ENCODE measurements around the gene ARHGAP26.

ARHGAP26 gene

DNA sequence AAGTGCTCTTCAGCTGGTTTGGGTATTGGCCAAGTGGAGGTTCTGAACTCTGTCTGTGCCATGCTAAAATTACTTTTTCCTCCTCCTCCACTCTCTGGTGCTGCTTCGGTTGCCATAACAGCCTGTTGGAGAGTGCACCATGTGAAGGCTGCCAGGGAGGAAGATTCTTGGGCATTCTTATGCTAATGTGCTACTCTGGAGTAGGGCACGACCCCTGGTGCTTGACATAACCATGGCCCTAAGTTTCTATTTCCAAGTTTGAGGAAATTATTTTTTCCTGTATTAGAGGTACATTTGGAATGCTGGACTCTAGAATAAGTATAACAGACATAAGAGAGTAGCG, 111.6 kb downstream of the ARHGAP26 start:
- peaks cover 0 to 13% of the 10 kb centered on the region in 2 donors for H3K4me1 ChIP-seq (ENCODE audit: control insufficient read depth in 1 of 2, insufficient read depth in 2 of 2, low read length in 2 of 2)
- no peak overlapping the region for H3K4me3 ChIP-seq (ENCODE audit: low read depth in 1 of 2, low read length in 2 of 2)
- H3K27me3 ChIP-seq (ENCODE audit: control insufficient read depth in 1 of 2, insufficient read depth in 2 of 2, low read length in 2 of 2) = no peaks in the 10 kb centered on the region
- H3K36me3 ChIP-seq (ENCODE audit: control insufficient read depth in 1 of 2, insufficient read depth in 2 of 2, low read length in 2 of 2) = peaks cover 0 to 16% of the 10 kb centered on the region in 2 donors
- H3K9me3 ChIP-seq (ENCODE audit: control insufficient read depth in 1 of 2, low read length in 2 of 2) = no peaks in the 10 kb centered on the region
- H3K27ac ChIP-seq (ENCODE audit: low read depth, low read length) = no peak overlapping the region
- no peak overlapping the region for H3K9ac ChIP-seq (ENCODE audit: low read depth in 1 of 2, low read length in 2 of 2)

DNA sequence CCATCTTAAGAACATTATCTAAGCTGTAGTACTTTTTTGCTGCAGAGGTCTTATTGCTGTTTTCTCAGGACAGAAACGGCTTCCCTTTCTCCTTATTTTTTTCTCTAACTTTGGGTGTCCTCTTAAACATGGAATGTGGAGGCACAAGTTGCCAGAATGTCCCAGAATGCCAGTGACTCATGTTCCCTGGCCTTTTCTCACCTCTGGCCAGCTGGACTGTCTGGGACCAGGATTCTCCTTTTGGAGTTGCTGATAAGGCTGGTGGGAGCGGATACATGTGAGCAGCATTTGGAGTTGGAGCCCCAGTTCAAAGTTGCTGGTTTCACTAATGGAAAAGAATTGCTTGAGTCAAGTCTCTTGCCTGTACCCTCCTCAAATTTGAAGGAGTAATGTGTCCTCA, 112.8 kb downstream of the ARHGAP26 start:
- Histone ChIP-seq H3K9ac (ENCODE audit: low read depth in 1 of 2, low read length in 2 of 2) (no peak overlapping the region), H3K27ac (ENCODE audit: low read depth, low read length) (no peak overlapping the region), H3K4me3 (ENCODE audit: low read depth in 1 of 2, low read length in 2 of 2) (no peak overlapping the region), H3K9me3 (ENCODE audit: control insufficient read depth in 1 of 2, low read length in 2 of 2) (no peaks in the 10 kb centered on the region), H3K27me3 (ENCODE audit: control insufficient read depth in 1 of 2, insufficient read depth in 2 of 2, low read length in 2 of 2) (no peaks in the 10 kb centered on the region), H3K4me1 (ENCODE audit: control insufficient read depth in 1 of 2, insufficient read depth in 2 of 2, low read length in 2 of 2) (peaks cover 0 to 8% of the 10 kb centered on the region in 2 donors), H3K36me3 (ENCODE audit: control insufficient read depth in 1 of 2, insufficient read depth in 2 of 2, low read length in 2 of 2) (peaks cover 0 to 16% of the 10 kb centered on the region in 2 donors)

- Histone ChIP-seq H3K36me3 (ENCODE audit: control insufficient read depth in 1 of 2, insufficient read depth in 2 of 2, low read length in 2 of 2) (peaks cover 0 to 16% of the 10 kb centered on the region in 2 donors), H3K9ac (ENCODE audit: low read depth in 1 of 2, low read length in 2 of 2) (no peak overlapping the region), H3K4me3 (ENCODE audit: low read depth in 1 of 2, low read length in 2 of 2) (no peak overlapping the region), H3K27me3 (ENCODE audit: control insufficient read depth in 1 of 2, insufficient read depth in 2 of 2, low read length in 2 of 2) (no peaks in the 10 kb centered on the region), H3K9me3 (ENCODE audit: control insufficient read depth in 1 of 2, low read length in 2 of 2) (no peaks in the 10 kb centered on the region), H3K27ac (ENCODE audit: low read depth, low read length) (no peak overlapping the region), H3K4me1 (ENCODE audit: control insufficient read depth in 1 of 2, insufficient read depth in 2 of 2, low read length in 2 of 2) (peaks cover 0 to 8% of the 10 kb centered on the region in 2 donors)
Observed at GRCh38 chr5:142883438-142883837, 113.3 kb downstream of the ARHGAP26 start.

DNA sequence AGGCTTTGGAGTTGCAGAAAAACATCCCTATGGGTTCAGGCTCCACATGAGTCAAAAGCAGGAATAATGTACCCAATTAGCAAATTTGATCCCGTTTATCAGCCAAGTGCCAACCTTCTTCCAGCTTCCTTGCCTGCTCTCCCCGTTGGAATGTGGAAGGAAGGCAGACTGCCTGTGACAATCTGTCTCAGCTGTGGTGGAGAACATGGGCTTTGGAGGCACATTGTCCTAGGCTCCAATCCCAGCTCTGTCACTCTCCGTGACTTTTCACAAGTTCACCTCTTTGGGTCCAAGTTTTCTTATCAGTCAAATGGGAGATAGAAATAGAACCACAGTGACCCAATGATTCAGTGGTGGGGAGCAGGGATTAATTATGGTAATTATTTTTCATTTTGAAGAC, 113.9 kb downstream of the ARHGAP26 start:
- Histone ChIP-seq H3K36me3 (ENCODE audit: control insufficient read depth in 1 of 2, insufficient read depth in 2 of 2, low read length in 2 of 2) (peaks cover 0 to 16% of the 10 kb centered on the region in 2 donors), H3K27ac (ENCODE audit: low read depth, low read length) (no peak overlapping the region), H3K9ac (ENCODE audit: low read depth in 1 of 2, low read length in 2 of 2) (no peak overlapping the region), H3K27me3 (ENCODE audit: control insufficient read depth in 1 of 2, insufficient read depth in 2 of 2, low read length in 2 of 2) (no peaks in the 10 kb centered on the region), H3K4me1 (ENCODE audit: control insufficient read depth in 1 of 2, insufficient read depth in 2 of 2, low read length in 2 of 2) (peaks cover 0 to 8% of the 10 kb centered on the region in 2 donors), H3K4me3 (ENCODE audit: low read depth in 1 of 2, low read length in 2 of 2) (no peak overlapping the region), H3K9me3 (ENCODE audit: control insufficient read depth in 1 of 2, low read length in 2 of 2) (no peaks in the 10 kb centered on the region)

- no peaks in the 10 kb centered on the region for H3K27me3 ChIP-seq (ENCODE audit: control insufficient read depth in 1 of 2, insufficient read depth in 2 of 2, low read length in 2 of 2)
- H3K4me3 ChIP-seq (ENCODE audit: low read depth in 1 of 2, low read length in 2 of 2) = no peak overlapping the region
- no peak overlapping the region for H3K9ac ChIP-seq (ENCODE audit: low read depth in 1 of 2, low read length in 2 of 2)
- no peaks in the 10 kb centered on the region for H3K9me3 ChIP-seq (ENCODE audit: control insufficient read depth in 1 of 2, low read length in 2 of 2)
- H3K4me1 ChIP-seq (ENCODE audit: control insufficient read depth in 1 of 2, insufficient read depth in 2 of 2, low read length in 2 of 2) = peaks cover 0 to 5% of the 10 kb centered on the region in 2 donors
- H3K36me3 ChIP-seq (ENCODE audit: control insufficient read depth in 1 of 2, insufficient read depth in 2 of 2, low read length in 2 of 2) = peaks cover 0 to 12% of the 10 kb centered on the region in 2 donors
- no peak overlapping the region for H3K27ac ChIP-seq (ENCODE audit: low read depth, low read length)
Observed at GRCh38 chr5:142886211-142886610, 116.0 kb downstream of the ARHGAP26 start.

DNA sequence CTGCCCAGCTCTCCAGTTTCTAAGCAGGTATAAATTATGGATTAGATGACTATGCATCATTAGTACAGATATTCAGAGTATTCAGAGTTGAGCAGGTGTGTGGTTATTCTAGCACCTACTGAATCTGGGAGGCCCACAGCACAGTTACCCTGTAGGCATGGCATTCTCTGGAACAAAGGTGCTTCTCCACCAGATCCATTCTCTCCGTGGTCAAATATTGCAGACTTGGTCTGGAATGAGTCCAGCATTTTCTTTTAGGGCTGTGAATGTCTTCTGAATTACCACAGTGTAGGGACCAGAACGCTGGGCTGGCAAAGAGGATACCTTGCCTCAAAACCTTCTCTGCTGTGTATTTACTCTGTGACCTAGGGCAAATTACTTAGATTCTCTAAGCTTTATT, 116.8 kb downstream of the ARHGAP26 start:
- Histone ChIP-seq H3K9ac (ENCODE audit: low read depth in 1 of 2, low read length in 2 of 2) (no peak overlapping the region), H3K4me1 (ENCODE audit: control insufficient read depth in 1 of 2, insufficient read depth in 2 of 2, low read length in 2 of 2) (peaks cover 0 to 5% of the 10 kb centered on the region in 2 donors), H3K9me3 (ENCODE audit: control insufficient read depth in 1 of 2, low read length in 2 of 2) (no peaks in the 10 kb centered on the region), H3K27me3 (ENCODE audit: control insufficient read depth in 1 of 2, insufficient read depth in 2 of 2, low read length in 2 of 2) (no peaks in the 10 kb centered on the region), H3K36me3 (ENCODE audit: control insufficient read depth in 1 of 2, insufficient read depth in 2 of 2, low read length in 2 of 2) (peaks cover 0 to 6% of the 10 kb centered on the region in 2 donors), H3K4me3 (ENCODE audit: low read depth in 1 of 2, low read length in 2 of 2) (no peak overlapping the region), H3K27ac (ENCODE audit: low read depth, low read length) (no peak overlapping the region)

DNA sequence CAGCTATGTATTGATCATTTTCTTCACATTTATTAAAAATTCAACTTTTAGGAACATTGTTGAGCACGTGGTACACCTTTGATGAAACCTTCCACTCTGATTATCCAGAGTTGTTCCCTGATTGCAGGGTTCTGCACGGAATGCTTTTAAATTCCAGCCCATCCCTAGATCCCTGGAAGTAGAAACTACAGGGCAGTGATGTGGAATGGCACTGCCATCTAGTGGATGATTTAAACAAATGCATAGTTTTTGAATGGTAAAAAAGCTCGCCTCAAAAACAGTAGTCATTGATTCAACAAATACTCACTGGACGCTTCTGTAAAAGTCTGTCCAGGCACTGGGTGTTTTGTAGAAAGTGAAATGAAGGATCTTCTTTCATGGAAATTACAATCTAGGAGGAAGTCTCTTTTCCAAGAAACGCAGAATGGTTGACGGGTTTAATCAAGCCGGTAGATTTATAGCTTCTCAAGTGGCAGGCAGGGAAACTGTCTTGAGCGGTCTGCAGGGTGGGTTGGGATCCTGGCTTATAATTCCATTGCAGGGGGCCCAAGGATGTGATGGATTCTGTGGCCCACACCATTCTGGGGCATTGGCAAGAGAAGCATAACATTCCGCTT, 118.4 kb downstream of the ARHGAP26 start:
- Histone ChIP-seq H3K36me3 (ENCODE audit: control insufficient read depth in 1 of 2, insufficient read depth in 2 of 2, low read length in 2 of 2) (no peaks in the 10 kb centered on the region), H3K4me1 (ENCODE audit: control insufficient read depth in 1 of 2, insufficient read depth in 2 of 2, low read length in 2 of 2) (peaks cover 0 to 5% of the 10 kb centered on the region in 2 donors), H3K9ac (ENCODE audit: low read depth in 1 of 2, low read length in 2 of 2) (no peak overlapping the region), H3K27me3 (ENCODE audit: control insufficient read depth in 1 of 2, insufficient read depth in 2 of 2, low read length in 2 of 2) (no peaks in the 10 kb centered on the region), H3K9me3 (ENCODE audit: control insufficient read depth in 1 of 2, low read length in 2 of 2) (no peaks in the 10 kb centered on the region), H3K27ac (ENCODE audit: low read depth, low read length) (no peak overlapping the region), H3K4me3 (ENCODE audit: low read depth in 1 of 2, low read length in 2 of 2) (no peak overlapping the region)

DNA sequence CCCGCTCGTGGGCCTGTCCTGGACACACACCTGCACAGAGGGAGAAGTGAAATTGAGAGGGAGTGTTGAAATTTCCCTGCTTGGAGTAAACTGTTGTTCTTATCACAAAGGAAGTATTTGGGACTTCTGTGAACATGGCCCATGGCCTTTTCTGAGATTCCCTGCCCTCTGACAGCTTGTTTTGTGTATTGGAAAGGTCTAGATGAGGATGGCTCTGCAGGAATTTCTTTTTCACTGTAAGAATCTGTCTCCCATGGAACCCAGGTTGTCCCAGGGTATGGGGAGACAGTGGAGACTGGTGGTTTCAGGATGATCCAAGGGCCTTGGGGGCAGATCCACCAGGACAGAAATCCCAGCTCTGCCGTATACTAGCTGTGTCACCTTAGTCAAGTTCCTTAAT, 121.8 kb downstream of the ARHGAP26 start:
- Histone ChIP-seq H3K9ac (ENCODE audit: low read depth in 1 of 2, low read length in 2 of 2) (no peak overlapping the region), H3K27ac (ENCODE audit: low read depth, low read length) (no peak overlapping the region), H3K9me3 (ENCODE audit: control insufficient read depth in 1 of 2, low read length in 2 of 2) (no peaks in the 10 kb centered on the region), H3K4me1 (ENCODE audit: control insufficient read depth in 1 of 2, insufficient read depth in 2 of 2, low read length in 2 of 2) (peaks cover 0 to 7% of the 10 kb centered on the region in 2 donors), H3K27me3 (ENCODE audit: control insufficient read depth in 1 of 2, insufficient read depth in 2 of 2, low read length in 2 of 2) (no peaks in the 10 kb centered on the region), H3K36me3 (ENCODE audit: control insufficient read depth in 1 of 2, insufficient read depth in 2 of 2, low read length in 2 of 2) (peaks cover 0 to 14% of the 10 kb centered on the region in 2 donors), H3K4me3 (ENCODE audit: low read depth in 1 of 2, low read length in 2 of 2) (no peak overlapping the region)

DNA sequence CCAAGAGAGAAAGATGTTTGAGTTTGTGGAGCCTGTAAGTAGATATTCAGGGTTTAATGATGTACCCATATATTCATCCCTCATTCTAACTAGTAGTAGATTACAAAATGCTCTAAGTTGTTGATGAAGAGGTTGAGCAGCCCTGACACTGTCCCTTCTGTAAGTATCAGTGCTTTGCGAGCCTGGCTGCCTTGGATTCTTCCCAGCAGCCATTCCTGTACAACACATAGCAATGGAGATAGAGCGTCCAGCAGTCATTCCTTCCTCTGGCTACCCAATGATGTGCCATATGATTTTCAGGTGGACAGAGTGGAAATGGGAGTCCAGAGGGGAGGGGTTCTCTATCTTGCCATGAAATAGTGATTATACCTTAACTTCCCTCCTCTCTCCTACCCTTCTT, 124.1 kb downstream of the ARHGAP26 start:
- H3K27ac ChIP-seq (ENCODE audit: low read depth, low read length) = no peak overlapping the region
- H3K9ac ChIP-seq (ENCODE audit: low read depth in 1 of 2, low read length in 2 of 2) = no peak overlapping the region

DNA sequence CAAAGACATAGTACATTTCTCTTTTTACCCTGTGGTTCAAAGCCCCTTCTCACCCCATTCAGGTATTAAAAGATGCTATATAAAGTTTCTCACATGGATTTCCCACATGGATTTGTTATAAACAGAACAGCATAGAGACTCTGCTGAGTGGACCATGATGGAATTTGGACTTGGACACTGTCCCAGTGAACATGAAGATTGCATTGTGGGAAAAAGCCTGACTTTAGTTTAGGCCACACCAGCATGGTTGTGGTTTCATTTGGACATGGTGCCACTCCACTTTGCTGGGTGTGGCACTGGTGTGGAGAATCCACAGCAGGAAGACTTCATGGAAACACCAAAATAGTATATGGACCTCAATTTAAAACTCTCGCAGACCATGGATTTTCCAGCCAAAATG, 124.6 kb downstream of the ARHGAP26 start:
- H3K4me1 ChIP-seq (ENCODE audit: control insufficient read depth in 1 of 2, insufficient read depth in 2 of 2, low read length in 2 of 2) = peaks cover 0 to 7% of the 10 kb centered on the region in 2 donors
- H3K27me3 ChIP-seq (ENCODE audit: control insufficient read depth in 1 of 2, insufficient read depth in 2 of 2, low read length in 2 of 2) = no peaks in the 10 kb centered on the region
- no peak overlapping the region for H3K4me3 ChIP-seq (ENCODE audit: low read depth in 1 of 2, low read length in 2 of 2)
- H3K27ac ChIP-seq (ENCODE audit: low read depth, low read length) = no peak overlapping the region
- no peaks in the 10 kb centered on the region for H3K9me3 ChIP-seq (ENCODE audit: control insufficient read depth in 1 of 2, low read length in 2 of 2)
- no peak overlapping the region for H3K9ac ChIP-seq (ENCODE audit: low read depth in 1 of 2, low read length in 2 of 2)
- H3K36me3 ChIP-seq (ENCODE audit: control insufficient read depth in 1 of 2, insufficient read depth in 2 of 2, low read length in 2 of 2) = peaks cover 7 to 23% of the 10 kb centered on the region in 2 donors

More for the DNA sequence above, 124.1 kb downstream of the ARHGAP26 start:
- Histone ChIP-seq H3K4me1 (ENCODE audit: control insufficient read depth in 1 of 2, insufficient read depth in 2 of 2, low read length in 2 of 2) (peaks cover 0 to 7% of the 10 kb centered on the region in 2 donors), H3K9me3 (ENCODE audit: control insufficient read depth in 1 of 2, low read length in 2 of 2) (no peaks in the 10 kb centered on the region), H3K4me3 (ENCODE audit: low read depth in 1 of 2, low read length in 2 of 2) (no peak overlapping the region), H3K27me3 (ENCODE audit: control insufficient read depth in 1 of 2, insufficient read depth in 2 of 2, low read length in 2 of 2) (no peaks in the 10 kb centered on the region), H3K36me3 (ENCODE audit: control insufficient read depth in 1 of 2, insufficient read depth in 2 of 2, low read length in 2 of 2) (peaks cover 7 to 23% of the 10 kb centered on the region in 2 donors)

All from duodenal mucosa (tissue), 2 donors.